Gastroesophageal sphincter (tissue), 3 donors: ENCODE results near the gene EFL1.

Experiments used
- EP300 ChIP-seq: sonication (generic); formaldehyde crosslinking; IDR thresholded peaks from one replicate; pipeline ENCODE4 v1.6.1; 2017; ENCODE audit warnings: antibody characterized with exemption, mild to moderate bottlenecking
- POLR2A ChIP-seq, 2 donors: fragments of 450-650 bp; IDR thresholded peaks; one replicate each; pipeline ENCODE4 v1.6.1; 2017; ENCODE audit warnings: antibody characterized with exemption in 2 of 2, mild to moderate bottlenecking in 2 of 2, moderate library complexity in 1 of 2
- POLR2AphosphoS5 ChIP-seq: sonication (generic); formaldehyde crosslinking; IDR thresholded peaks from one replicate; pipeline ENCODE4 v1.6.1; 2017; ENCODE audit warnings: antibody characterized with exemption
- TF ChIP-seq, protein P1 (sequence below), 4 experiments: fragments of 200-600 bp in 2 of 4; fragments of 450-650 bp in 2 of 4; sonication (generic) in 1 of 4; IDR thresholded peaks; one replicate each; pipeline ENCODE4 v1.5.1; 2017 to 2019; ENCODE audit warnings: antibody characterized with exemption in 4 of 4, mild to moderate bottlenecking in 2 of 4, moderate library complexity in 2 of 4

DNA sequence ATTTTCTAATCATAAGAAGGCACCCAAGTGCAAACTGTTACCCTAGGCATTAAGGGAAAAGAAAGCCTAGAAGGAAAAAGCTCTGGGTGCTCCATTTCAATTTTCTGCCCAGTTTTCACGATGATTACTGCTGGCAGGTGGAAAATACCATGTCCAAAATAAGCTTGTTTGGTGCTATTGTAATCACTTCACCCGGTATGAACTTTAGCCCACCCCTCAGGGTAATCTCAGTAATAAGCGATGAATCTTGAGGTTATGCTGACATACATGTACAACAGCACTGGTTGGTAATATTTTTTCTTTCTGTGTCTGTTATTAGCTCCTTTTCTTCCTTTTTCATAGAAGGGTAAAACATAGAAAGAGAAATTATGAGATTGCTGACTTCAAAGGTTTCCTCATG lies 128.1 kb downstream of the EFL1 start:
- TF ChIP-seq, protein P1, sequence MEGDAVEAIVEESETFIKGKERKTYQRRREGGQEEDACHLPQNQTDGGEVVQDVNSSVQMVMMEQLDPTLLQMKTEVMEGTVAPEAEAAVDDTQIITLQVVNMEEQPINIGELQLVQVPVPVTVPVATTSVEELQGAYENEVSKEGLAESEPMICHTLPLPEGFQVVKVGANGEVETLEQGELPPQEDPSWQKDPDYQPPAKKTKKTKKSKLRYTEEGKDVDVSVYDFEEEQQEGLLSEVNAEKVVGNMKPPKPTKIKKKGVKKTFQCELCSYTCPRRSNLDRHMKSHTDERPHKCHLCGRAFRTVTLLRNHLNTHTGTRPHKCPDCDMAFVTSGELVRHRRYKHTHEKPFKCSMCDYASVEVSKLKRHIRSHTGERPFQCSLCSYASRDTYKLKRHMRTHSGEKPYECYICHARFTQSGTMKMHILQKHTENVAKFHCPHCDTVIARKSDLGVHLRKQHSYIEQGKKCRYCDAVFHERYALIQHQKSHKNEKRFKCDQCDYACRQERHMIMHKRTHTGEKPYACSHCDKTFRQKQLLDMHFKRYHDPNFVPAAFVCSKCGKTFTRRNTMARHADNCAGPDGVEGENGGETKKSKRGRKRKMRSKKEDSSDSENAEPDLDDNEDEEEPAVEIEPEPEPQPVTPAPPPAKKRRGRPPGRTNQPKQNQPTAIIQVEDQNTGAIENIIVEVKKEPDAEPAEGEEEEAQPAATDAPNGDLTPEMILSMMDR (IDR thresholded peaks at IDR 0.05) = no peak
- no peak for TF ChIP-seq POLR2A (IDR thresholded peaks at IDR 0.05)
- TF ChIP-seq POLR2AphosphoS5 = no peak
- TF ChIP-seq EP300 = no peak
